ENCODE data around the gene NAPSA. TPM values are rescaled to one million over a fixed set of nuclear protein-coding genes. Genes with fewer than 3 reads are reported as not detected.
A peak's percentile ranks its signal among the peaks of the same experiment; 100 is the strongest.

NAPSA gene
- total and polyA plus RNA-seq, 9 of the 15 experiments (the other 6 are each of a cell fraction or from before 2014, with no cell fraction given), result 0.25 to 1.9 (median 0.69) TPM

- TF ChIP-seq, protein P1, sequence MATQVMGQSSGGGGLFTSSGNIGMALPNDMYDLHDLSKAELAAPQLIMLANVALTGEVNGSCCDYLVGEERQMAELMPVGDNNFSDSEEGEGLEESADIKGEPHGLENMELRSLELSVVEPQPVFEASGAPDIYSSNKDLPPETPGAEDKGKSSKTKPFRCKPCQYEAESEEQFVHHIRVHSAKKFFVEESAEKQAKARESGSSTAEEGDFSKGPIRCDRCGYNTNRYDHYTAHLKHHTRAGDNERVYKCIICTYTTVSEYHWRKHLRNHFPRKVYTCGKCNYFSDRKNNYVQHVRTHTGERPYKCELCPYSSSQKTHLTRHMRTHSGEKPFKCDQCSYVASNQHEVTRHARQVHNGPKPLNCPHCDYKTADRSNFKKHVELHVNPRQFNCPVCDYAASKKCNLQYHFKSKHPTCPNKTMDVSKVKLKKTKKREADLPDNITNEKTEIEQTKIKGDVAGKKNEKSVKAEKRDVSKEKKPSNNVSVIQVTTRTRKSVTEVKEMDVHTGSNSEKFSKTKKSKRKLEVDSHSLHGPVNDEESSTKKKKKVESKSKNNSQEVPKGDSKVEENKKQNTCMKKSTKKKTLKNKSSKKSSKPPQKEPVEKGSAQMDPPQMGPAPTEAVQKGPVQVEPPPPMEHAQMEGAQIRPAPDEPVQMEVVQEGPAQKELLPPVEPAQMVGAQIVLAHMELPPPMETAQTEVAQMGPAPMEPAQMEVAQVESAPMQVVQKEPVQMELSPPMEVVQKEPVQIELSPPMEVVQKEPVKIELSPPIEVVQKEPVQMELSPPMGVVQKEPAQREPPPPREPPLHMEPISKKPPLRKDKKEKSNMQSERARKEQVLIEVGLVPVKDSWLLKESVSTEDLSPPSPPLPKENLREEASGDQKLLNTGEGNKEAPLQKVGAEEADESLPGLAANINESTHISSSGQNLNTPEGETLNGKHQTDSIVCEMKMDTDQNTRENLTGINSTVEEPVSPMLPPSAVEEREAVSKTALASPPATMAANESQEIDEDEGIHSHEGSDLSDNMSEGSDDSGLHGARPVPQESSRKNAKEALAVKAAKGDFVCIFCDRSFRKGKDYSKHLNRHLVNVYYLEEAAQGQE (IDR thresholded peaks at IDR 0.05; ENCODE audit: borderline replicate concordance), result no peak
- TF ChIP-seq, protein P1 (CRISPR knock-in tag; IDR thresholded peaks at IDR 0.05; ENCODE audit: low read depth), result peak; percentile 86
- TF ChIP-seq MED1 (CRISPR knock-in tag; IDR thresholded peaks at IDR 0.05; ENCODE audit: borderline replicate concordance) (no peak), ZC3H11A (IDR thresholded peaks at IDR 0.05; ENCODE audit: low read depth, low read length) (peak; percentile 92; the same call in 1 of the 2 replicates), ELF2 (CRISPR knock-in tag; IDR thresholded peaks at IDR 0.05) (peak; percentile 96), ZNF75A (CRISPR knock-in tag; IDR thresholded peaks at IDR 0.05) (no peak), FOXK1 (CRISPR knock-in tag; IDR thresholded peaks at IDR 0.05; ENCODE audit: borderline replicate concordance) (peak; percentile 95; the same call in 1 of the 2 replicates), KLF10 (CRISPR knock-in tag; IDR thresholded peaks at IDR 0.05) (no peak), MCM7 (IDR thresholded peaks at IDR 0.05) (no peak), RBM14 (IDR thresholded peaks at IDR 0.05; ENCODE audit: borderline replicate concordance, insufficient read depth, low read depth, low read length) (no peak), RHOXF2B (CRISPR knock-in tag; conservative IDR thresholded peaks at IDR 0.05) (no peak), JUN (IDR thresholded peaks at IDR 0.05; ENCODE audit: borderline replicate concordance, low read depth, low read length) (peak; percentile 49; the same call in 1 of the 2 replicates), JUN (CRISPR knock-in tag; IDR thresholded peaks at IDR 0.05; ENCODE audit: borderline replicate concordance) (no peak), MEIS2 (IDR thresholded peaks at IDR 0.05; ENCODE audit: partially characterized antibody) (peak; percentile 13), ZBTB7A (IDR thresholded peaks at IDR 0.05; ENCODE audit: borderline replicate concordance, control insufficient read depth, low read depth, low read length) (peak; percentile 63), POLR3G (IDR thresholded peaks at IDR 0.05; ENCODE audit: extremely low read depth, insufficient read length, insufficient replicate concordance) (no peak)
- TF ChIP-seq, protein P2, sequence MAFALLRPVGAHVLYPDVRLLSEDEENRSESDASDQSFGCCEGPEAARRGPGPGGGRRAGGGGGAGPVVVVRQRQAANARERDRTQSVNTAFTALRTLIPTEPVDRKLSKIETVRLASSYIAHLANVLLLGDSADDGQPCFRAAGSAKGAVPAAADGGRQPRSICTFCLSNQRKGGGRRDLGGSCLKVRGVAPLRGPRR (CRISPR knock-in tag; IDR thresholded peaks at IDR 0.05), result no peak
- TF ChIP-seq, protein P3, sequence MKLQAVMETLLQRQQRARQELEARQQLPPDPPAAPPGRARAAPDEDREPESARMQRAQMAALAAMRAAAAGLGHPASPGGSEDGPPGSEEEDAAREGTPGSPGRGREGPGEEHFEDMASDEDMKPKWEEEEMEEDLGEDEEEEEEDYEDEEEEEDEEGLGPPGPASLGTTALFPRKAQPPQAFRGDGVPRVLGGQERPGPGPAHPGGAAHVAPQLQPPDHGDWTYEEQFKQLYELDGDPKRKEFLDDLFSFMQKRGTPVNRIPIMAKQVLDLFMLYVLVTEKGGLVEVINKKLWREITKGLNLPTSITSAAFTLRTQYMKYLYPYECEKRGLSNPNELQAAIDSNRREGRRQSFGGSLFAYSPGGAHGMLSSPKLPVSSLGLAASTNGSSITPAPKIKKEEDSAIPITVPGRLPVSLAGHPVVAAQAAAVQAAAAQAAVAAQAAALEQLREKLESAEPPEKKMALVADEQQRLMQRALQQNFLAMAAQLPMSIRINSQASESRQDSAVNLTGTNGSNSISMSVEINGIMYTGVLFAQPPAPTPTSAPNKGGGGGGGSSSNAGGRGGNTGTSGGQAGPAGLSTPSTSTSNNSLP (IDR thresholded peaks at IDR 0.05; ENCODE audit: borderline replicate concordance, low read depth, low read length), result peak; percentile 39; the same call in 1 of the 2 replicates
Measured at GRCh38 chr19:50376166-50377050, 11.0 kb upstream of the NAPSA start, which contains the start of gene NR1H2 (continued).

Data from K562 (cell line).